HCT116 (cell line): ENCODE measurements around the gene ITGB6. TPM values are rescaled to one million over a fixed set of nuclear protein-coding genes. Genes with fewer than 3 reads are reported as not detected.

Experiments used
- ATAC-seq: fragments of 200-7000 bp; cut with Tn5 transposase; 2 replicates; pipeline ENCODE4 v1.9.1; 2020; ENCODE audit warnings: mild to moderate bottlenecking, moderate library complexity
- BruUV-seq: library from RNA; stranded (reverse); fragments of 400-500 nt; replicated peaks from 2 replicates; lab custom pipeline; 2021; lab: Mats Ljungman, UMichigan
- CTCF ChIA-PET: fragments of 300-600 bp; sonication (Branson Sonifier 250); formaldehyde crosslinking; loops from one replicate; lab custom pipeline; 2021; ENCODE audit warnings: antibody characterized with exemption; lab: Charles Lee
- POLR2A ChIA-PET: fragments of 300-600, 350-600 bp; sonication (Branson Sonifier 250); formaldehyde crosslinking; loops from one replicate; lab custom pipeline; 2021; ENCODE audit warnings: antibody characterized with exemption; lab: Charles Lee
- RAD21 ChIA-PET, 2 experiments: fragments of 300-600 bp; sonication (Branson Sonifier 250); formaldehyde crosslinking; loops; one replicate each; lab custom pipeline; 2023; ENCODE audit warnings: low total read pairs in 2 of 2; ENCODE audit not compliant: uncharacterized antibody in 2 of 2, unreplicated experiment in 2 of 2, low non-redundant PET in 1 of 2; lab: Charles Lee
- DNase-seq: peaks from one replicate; pipeline ENCODE4 v3.0.0-alpha.2; 2010; ENCODE audit warnings: low read depth, low spot score
- H2AFZ ChIP-seq: fragments of 200-600 bp; shearing (Covaris generic), sonication (generic); 2 replicates; pipeline ENCODE4 v1.6.1; 2017; ENCODE audit warnings: low read depth, mixed run types, mixed read lengths, antibody characterized with exemption, low read length; ENCODE audit not compliant: poor library complexity, severe bottlenecking
- H3K27ac ChIP-seq: 2 replicates; pipeline ENCODE4 v1.5.1; 2012; ENCODE audit warnings: low read depth, low read length
- H3K27me3 ChIP-seq: fragments of 200-600 bp; sonication (generic); 2 replicates; pipeline ENCODE4 v1.6.1; 2016; ENCODE audit warnings: mixed run types, low read length, mixed read lengths; ENCODE audit not compliant: insufficient read depth
- H3K36me3 ChIP-seq, 2 experiments: fragments of 200-500 bp in 1 of 2; fragments of 200-600 bp in 1 of 2; sonication (Bioruptor generic) in 1 of 2; sonication (generic) in 1 of 2; 2 replicates each; pipeline versions ENCODE4 v1.5.1 to v1.6.1; 2014 to 2016; ENCODE audit warnings: low read length in 2 of 2, inconsistent platforms in 1 of 2, mixed read lengths in 1 of 2, mixed run types in 1 of 2; ENCODE audit not compliant: insufficient read depth in 2 of 2, control insufficient read depth in 1 of 2
- H3K4me1 ChIP-seq, 2 experiments: fragments of 200-600 bp in 1 of 2; sonication (generic) in 1 of 2; 2 replicates each; pipeline versions ENCODE4 v1.5.1 to v1.6.1; 2012 to 2017; ENCODE audit warnings: low read length in 2 of 2, inconsistent platforms in 1 of 2, mild to moderate bottlenecking in 1 of 2, mixed read lengths in 1 of 2, mixed run types in 1 of 2, moderate library complexity in 1 of 2; ENCODE audit not compliant: insufficient read depth in 2 of 2, control insufficient read depth in 1 of 2
- H3K4me2 ChIP-seq: fragments of 200-600 bp; sonication (generic); 2 replicates; pipeline ENCODE4 v1.6.1; 2017; ENCODE audit warnings: mixed run types, low read length, mixed read lengths
- H3K4me3 ChIP-seq, 2 experiments: fragments of 200-600 bp in 1 of 2; sonication (generic) in 1 of 2; replicated peaks in 1 of 2; 2 replicates each; pipeline ENCODE4 v1.5.1; 2011 to 2016; ENCODE audit warnings: low read length in 2 of 2, control low read depth in 1 of 2, low read depth in 1 of 2, mild to moderate bottlenecking in 1 of 2, mixed read lengths in 1 of 2, mixed run types in 1 of 2
- H3K79me2 ChIP-seq: fragments of 200-600 bp; sonication (generic); 2 replicates; pipeline ENCODE4 v1.6.1; 2017; ENCODE audit warnings: mild to moderate bottlenecking, mixed run types, low read length, moderate library complexity, mixed read lengths; ENCODE audit not compliant: insufficient read depth
- H3K9ac ChIP-seq: fragments of 200-600 bp; sonication (generic); 2 replicates; pipeline ENCODE4 v1.6.1; 2016; ENCODE audit warnings: low read length, mixed read lengths
- H3K9me2 ChIP-seq: fragments of 200-600 bp; sonication (generic), shearing (Covaris generic); 2 replicates; pipeline ENCODE4 v1.6.1; 2017; ENCODE audit warnings: mixed run types, mild to moderate bottlenecking, moderate library complexity; ENCODE audit not compliant: insufficient read depth
- H3K9me3 ChIP-seq, 2 experiments: fragments of 200-500 bp in 1 of 2; fragments of 200-600 bp in 1 of 2; sonication (Bioruptor generic) in 1 of 2; sonication (generic) in 1 of 2; 2 replicates each; pipeline ENCODE4 v1.6.1; 2014 to 2017; ENCODE audit warnings: low read length in 2 of 2, mixed read lengths in 2 of 2, inconsistent platforms in 1 of 2, low read depth in 1 of 2, mild to moderate bottlenecking in 1 of 2, mixed run types in 1 of 2, moderate library complexity in 1 of 2; ENCODE audit not compliant: control insufficient read depth in 1 of 2, insufficient read depth in 1 of 2
- H4K20me1 ChIP-seq: fragments of 200-600 bp; sonication (generic), shearing (Covaris generic); 2 replicates; pipeline ENCODE4 v1.6.1; 2017; ENCODE audit warnings: mixed run types, mild to moderate bottlenecking, moderate library complexity; ENCODE audit not compliant: insufficient read depth
- ATF3 ChIP-seq: IDR thresholded peaks from 2 replicates; pipeline ENCODE4 v1.6.1; 2012
- EZH2phosphoT487 ChIP-seq: fragments of 200-600 bp; IDR thresholded peaks from 2 replicates; pipeline ENCODE4 v1.6.1; 2018; ENCODE audit warnings: antibody characterized with exemption, borderline replicate concordance
- MAX ChIP-seq: IDR thresholded peaks from 2 replicates; pipeline ENCODE4 v1.6.1; 2012
- POLR2AphosphoS5 ChIP-seq: IDR thresholded peaks from 2 replicates; pipeline ENCODE4 v1.6.1; 2011; ENCODE audit warnings: mild to moderate bottlenecking, low read depth, low read length, moderate library complexity
- REST ChIP-seq: IDR thresholded peaks from 2 replicates; pipeline ENCODE4 v1.6.1; 2012; ENCODE audit warnings: low read depth
- SIN3A ChIP-seq: IDR thresholded peaks from 2 replicates; pipeline ENCODE4 v1.6.1; 2012; ENCODE audit warnings: low read depth
- SP1 ChIP-seq: IDR thresholded peaks from 2 replicates; pipeline ENCODE4 v1.6.1; 2012; ENCODE audit warnings: low read depth
- ZBTB33 ChIP-seq: IDR thresholded peaks from 2 replicates; pipeline ENCODE4 v1.6.1; 2011; ENCODE audit warnings: mild to moderate bottlenecking, low read length, moderate library complexity; ENCODE audit not compliant: insufficient replicate concordance; ENCODE audit errors: extremely low read depth
- ZFX ChIP-seq: fragments of 450-650 bp; IDR thresholded peaks from 2 replicates; pipeline ENCODE4 v1.6.1; 2017
- ZNF274 ChIP-seq: fragments of 200-500 bp; sonication (Bioruptor generic); IDR thresholded peaks from 2 replicates; pipeline ENCODE4 v1.6.1; 2014; ENCODE audit warnings: mild to moderate bottlenecking, low read depth, low read length, inconsistent platforms
- intact Hi-C: fragments of 100-400 bp; cut with micrococcal nuclease; formaldehyde crosslinking; loops from 2 replicates; pipeline ENCODE4 v1.10.0; 2022
- total RNA-seq: library from RNA; stranded (reverse); gene quantifications from one replicate; pipeline ENCODE4 v1.2.1, GENCODE V29; 2021; ENCODE audit not compliant: unreplicated experiment

ITGB6 gene
- total RNA-seq, 1 experiment from 2014 or later = 0.12 TPM

GRCh38 chr2:160222546-160223283, 22.6 kb upstream of the ITGB6 start:
- Histone ChIP-seq H3K4me2 (no peak overlapping the region), H3K79me2 (no peaks in the 10 kb centered on the region), H3K9me2 (no peaks in the 10 kb centered on the region), H3K27ac (no peak overlapping the region), H3K27me3 (no peaks in the 10 kb centered on the region), H3K9ac (no peak overlapping the region), H3K4me1 (peaks cover 50 to 83% of the 10 kb centered on the region in 2 experiments), H3K9me3 (no peaks in the 10 kb centered on the region), H4K20me1 (no peaks in the 10 kb centered on the region), H3K36me3 (no peaks in the 10 kb centered on the region), H3K4me3 (no peak overlapping the region), H2AFZ (no peak overlapping the region)
- ChIA-PET POLR2A (no interaction called here), CTCF (no interaction called here), RAD21 (no interaction called here)
- DNase-seq (no peak), ATAC-seq (no peak)
- no TSS peak for BruUV-seq
- intact Hi-C loops = no loop called here
- TF ChIP-seq POLR2AphosphoS5 = no peak
- TF ChIP-seq SP1 = no peak

- intact Hi-C loops = no loop called here
- H3K9me3 ChIP-seq = no peaks in the 10 kb centered on the region
- ChIA-PET CTCF (no interaction called here), POLR2A (no interaction called here)
- H3K36me3 ChIP-seq = no peaks in the 10 kb centered on the region
- no peak overlapping the region for H2AFZ ChIP-seq
- no peaks in the 10 kb centered on the region for H4K20me1 ChIP-seq
- H3K4me1 ChIP-seq = peaks cover 42 to 77% of the 10 kb centered on the region in 2 experiments
- TF ChIP-seq ZFX (peak; percentile 34; the same call in 1 of the 2 replicates), EZH2phosphoT487 (no peak), SP1 (no peak), REST (no peak), ATF3 (no peak), MAX (0 out of 2 replicates have a peak, but pooled peaks have one; percentile 14), ZBTB33 (no peak), SIN3A (no peak), ZNF274 (no peak)
- TF ChIP-seq, all 23 proteins: peak for 2
- H3K27ac ChIP-seq = peak overlapping the region; percentile 21; the same call in 1 of the 2 replicates
- DNase-seq = no peak
- 0 out of 2 replicates have a peak overlapping the region, but pooled peaks have one; percentile 14 for H3K9ac ChIP-seq
- H3K4me2 ChIP-seq = peak overlapping the region; percentile 57
- no peaks in the 10 kb centered on the region for H3K79me2 ChIP-seq
- H3K27me3 ChIP-seq = no peaks in the 10 kb centered on the region
- ATAC-seq = peak; percentile 60
- no peaks in the 10 kb centered on the region for H3K9me2 ChIP-seq
- RAD21 ChIA-PET = no interaction called here
- BruUV-seq = no TSS peak
- H3K4me3 ChIP-seq = no peak overlapping the region
Measured at GRCh38 chr2:160221391-160222276, 21.6 kb upstream of the ITGB6 start.
